ENCODE measurements around the gene AIP.
A peak's percentile ranks its signal among the peaks of the same experiment; 100 is the strongest.

The AIP gene

DNA sequence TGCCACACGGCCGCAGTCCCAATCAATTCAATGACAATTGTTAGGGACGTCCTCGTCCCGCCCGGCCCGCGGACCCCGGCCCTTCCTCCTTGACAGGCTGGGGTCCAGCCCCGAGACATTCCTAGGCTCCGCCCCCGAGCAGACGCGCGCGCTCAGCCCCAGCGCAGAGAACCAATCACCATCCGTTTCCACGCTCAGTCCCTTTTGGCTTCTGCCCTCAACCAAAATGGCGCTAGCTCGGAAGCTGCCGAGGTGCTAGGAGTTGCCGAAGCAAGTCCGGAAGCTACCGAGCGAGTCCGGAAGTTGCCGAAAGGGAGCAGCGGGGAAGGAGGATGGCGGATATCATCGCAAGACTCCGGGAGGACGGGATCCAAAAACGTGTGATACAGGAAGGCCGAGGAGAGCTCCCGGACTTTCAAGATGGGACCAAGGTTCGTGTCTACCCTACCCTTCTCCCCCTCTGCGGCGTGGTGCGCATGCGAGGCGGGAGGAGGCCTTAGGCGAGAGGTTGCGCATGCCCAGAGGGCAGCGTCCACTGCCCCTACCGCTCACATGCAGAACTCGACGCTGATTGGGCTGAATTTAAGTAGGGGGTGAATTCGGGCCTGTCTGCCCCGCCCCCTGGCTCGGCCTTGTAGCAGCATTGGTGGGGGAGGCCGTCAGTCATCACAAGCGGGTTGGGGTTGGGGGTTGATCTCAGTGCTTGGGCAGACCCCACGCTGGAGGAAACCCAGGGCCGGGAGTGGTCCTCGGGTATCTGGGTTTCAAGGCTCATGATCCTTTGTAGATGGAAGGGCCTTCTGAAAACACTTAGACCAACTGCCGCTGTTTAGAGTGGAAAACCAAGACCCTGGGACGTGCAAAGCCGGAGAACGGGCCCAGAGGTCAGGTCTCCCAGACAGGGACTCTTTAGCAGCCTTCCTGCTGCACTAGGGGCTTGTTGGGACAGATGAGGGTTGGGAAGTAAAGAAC lies at the start of gene AIP:
AIP (plus strand) TSS at position 200 of the 972 bp plus-strand sequence; CDS start at position 333, 133 bp downstream.
- peak; percentile 97 for DNase-seq (ENCODE audit: low read depth)

DNA sequence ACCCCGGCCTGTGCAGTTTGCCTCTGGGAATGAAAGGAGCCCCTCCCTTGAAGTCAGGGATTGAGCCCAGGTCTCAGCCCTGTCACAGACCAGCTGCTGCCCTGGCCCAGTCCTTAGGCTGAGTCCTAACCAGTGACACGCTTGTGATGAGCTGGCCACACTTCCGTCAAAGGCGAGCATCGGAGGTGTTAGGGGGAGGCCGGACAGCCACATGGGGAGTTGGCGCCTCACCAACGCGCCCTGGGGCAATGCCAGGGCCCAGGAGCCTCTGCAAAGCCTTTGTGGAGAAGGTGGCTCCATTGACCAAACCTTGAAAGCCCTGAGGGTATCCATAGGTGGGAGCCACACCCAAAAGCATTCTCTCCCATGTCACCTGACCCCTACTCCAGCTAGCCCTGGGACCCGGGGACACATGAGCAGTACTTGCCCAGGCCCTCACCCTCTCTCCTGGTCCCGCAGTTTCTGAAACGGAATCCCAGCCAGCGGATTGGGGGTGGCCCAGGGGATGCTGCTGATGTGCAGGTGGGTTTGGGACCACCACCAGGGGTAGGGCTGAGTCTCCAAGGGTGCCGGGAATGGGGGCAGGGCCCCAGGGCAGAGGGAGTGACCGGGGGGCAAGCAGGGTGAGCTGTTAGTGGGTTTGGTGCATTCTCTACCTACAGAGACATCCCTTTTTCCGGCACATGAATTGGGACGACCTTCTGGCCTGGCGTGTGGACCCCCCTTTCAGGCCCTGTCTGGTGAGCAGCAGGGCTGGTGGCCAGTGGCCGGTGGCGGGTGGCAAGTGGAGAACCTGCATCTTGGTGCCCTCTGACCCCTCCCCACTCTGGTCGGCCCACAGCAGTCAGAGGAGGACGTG lies 49.1 kb upstream of the AIP start:
- no peak for DNase-seq (ENCODE audit: low read depth)

DNA sequence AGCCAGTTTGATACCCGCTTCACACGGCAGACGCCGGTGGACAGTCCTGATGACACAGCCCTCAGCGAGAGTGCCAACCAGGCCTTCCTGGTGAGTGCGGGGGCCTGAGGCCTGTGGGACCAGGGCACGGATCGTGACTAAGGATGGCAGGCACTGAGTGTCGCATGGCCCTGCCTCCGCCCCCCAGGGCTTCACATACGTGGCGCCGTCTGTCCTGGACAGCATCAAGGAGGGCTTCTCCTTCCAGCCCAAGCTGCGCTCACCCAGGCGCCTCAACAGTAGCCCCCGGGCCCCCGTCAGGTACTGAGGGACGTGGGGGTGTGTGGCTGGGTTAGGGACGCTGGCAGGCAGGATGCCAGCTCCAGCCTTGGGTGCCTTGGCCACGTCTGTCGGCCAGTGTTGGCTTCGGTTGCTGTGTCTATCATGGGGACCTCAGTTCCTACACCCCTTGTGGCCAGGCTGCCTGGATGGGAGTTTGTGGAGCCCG lies 48.4 kb upstream of the AIP start:
- DNase-seq (ENCODE audit: low read depth): no peak

DNA sequence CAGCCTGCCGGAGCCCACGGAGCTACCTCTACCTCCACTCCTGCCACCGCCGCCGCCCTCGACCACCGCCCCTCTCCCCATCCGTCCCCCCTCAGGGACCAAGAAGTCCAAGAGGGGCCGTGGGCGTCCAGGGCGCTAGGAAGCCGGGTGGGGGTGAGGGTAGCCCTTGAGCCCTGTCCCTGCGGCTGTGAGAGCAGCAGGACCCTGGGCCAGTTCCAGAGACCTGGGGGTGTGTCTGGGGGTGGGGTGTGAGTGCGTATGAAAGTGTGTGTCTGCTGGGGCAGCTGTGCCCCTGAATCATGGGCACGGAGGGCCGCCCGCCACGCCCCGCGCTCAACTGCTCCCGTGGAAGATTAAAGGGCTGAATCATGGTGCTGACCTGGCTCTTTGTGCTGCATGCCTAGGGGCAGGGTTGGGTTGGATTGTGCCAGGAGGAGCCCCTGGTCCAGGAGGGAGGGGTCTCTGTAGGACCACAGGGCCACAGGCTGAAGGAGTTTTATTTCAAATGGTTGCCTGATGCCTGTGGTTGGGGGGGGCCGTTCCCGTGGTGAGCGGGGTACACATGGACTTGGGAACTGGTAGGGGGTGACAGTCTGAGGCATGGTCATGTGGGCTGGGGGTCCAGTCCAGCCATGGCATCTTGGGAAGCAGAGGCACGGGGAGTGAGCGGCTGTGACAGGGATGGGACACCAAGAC lies 47.6 kb upstream of the AIP start:
- DNase-seq (ENCODE audit: low read depth): no peak

DNA sequence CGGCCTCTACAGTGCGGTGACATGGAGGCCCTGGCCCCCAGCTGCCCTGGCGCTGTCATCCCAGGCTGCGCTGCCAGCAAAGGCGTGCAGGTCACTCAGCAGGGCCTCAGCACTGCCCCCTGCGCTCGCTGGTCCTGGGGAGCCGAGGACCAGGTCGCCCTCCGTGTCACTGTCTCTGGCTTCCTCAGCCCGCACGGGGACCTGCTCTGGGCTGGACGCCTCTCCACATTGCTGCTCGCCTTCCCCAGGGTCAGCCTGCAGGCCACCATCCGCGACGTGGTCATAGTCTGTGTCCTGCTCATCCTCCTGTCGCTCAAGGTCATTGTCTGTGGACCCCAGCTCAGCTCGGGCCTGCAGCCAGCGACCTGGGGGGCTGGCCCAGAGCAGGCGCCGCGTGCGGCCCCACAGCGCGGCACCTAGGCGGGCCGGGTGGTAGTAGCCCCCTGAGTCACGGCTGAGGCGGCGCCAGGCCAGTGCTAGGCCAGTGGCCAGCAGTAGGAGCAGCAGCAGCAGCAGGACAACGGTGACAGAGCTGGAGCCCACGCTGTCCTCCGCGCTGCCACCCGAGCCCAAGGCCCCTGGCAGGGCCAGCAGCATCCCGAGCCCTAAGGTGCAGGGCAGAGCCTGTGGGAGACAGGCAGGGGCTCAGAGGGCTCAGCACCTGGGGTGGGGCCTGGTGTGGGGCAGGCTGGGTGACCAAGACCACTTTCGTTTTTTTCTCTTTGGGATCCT lies 46.9 kb upstream of the AIP start:
- no peak for DNase-seq (ENCODE audit: low read depth)

DNA sequence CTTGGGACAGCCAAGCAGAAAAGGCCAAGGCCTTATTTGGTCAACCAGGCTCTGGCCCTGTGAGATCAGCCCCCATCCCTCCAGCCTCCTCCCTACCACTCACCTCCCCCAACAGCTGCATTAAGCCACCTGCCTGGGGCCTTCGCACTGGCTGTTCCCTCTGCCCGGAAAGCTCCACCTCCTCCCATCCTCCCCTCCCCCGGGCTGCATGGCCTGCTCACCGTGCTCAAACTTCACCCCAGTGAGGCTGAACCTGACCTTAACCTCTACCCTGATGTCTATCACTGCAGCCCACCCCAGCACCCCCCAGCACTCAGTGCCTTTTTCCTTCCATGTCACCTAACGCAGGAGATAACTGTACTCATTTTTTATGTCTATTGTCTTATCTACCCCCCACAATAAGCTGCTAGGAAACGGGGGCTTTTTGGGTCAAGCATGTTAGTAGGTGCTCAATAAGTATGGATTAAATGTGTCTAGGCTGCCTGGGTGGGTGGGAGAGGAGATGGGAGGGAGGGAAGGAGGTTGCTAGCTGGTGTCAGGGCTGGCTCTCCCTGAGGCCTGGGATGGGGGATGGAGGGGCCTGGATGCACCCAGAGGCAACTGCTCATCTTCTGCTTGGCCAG lies 46.3 kb upstream of the AIP start:
- DNase-seq (ENCODE audit: low read depth): no peak

DNA sequence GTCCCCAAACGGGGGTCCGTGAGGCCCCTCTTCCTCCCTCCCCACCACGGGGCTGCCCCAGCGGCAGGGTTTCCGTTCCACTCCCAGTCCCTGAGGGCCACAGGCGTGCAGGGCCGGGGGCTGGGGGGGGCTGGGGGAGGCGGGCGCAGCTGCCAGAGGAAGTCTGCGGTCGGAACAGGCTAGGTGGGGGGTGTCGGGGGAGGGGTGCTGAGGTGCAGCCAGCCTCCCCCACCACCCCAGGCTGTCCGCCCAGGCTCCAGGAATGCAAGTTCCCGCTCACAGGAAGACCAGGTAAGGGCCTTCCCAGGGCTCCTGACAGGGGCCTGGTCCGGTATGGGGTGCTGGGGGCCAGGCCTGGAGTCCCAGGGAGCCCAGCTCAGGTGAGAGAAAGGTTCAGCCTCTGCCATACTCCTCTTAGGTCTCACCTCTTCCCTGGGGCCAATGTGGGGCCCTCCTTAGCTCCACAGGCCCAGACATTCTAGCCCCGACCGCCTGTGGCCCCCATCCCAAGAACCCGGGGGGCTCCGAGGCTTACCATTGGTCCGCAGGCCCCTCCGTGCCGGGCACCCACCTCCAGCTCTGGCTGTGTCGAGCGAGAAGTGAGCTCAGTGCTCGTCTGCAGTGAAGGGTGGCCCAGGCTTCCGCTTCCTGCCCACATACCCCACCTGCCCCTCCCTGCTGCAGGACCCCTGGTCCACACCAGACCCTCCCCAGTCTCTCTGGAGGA lies 45.6 kb upstream of the AIP start, which contains the start of gene PTPRCAP:
PTPRCAP (minus strand) TSS at position 601 of the 727 bp plus-strand sequence; CDS start at position 538, 63 bp downstream.
- no peak for DNase-seq (ENCODE audit: low read depth)

DNA sequence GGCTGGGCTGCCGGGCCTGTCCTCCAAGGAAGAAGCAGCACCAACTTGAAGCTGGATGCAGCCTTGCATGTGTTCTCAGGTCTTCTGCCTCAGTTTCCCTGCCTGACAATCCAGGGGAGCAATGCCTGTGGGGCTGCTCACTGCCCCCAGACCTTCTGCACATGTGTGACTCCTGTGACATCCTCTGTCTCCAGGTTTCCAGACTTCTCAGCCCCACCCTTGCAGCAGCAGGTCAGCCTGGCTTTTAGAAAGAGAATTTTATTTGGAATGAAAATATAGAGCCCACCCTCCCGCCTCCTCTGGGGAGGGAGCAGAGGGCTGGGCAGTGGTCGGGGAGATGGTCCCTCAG lies 45.0 kb upstream of the AIP start:
- DNase-seq (ENCODE audit: low read depth): no peak

DNA sequence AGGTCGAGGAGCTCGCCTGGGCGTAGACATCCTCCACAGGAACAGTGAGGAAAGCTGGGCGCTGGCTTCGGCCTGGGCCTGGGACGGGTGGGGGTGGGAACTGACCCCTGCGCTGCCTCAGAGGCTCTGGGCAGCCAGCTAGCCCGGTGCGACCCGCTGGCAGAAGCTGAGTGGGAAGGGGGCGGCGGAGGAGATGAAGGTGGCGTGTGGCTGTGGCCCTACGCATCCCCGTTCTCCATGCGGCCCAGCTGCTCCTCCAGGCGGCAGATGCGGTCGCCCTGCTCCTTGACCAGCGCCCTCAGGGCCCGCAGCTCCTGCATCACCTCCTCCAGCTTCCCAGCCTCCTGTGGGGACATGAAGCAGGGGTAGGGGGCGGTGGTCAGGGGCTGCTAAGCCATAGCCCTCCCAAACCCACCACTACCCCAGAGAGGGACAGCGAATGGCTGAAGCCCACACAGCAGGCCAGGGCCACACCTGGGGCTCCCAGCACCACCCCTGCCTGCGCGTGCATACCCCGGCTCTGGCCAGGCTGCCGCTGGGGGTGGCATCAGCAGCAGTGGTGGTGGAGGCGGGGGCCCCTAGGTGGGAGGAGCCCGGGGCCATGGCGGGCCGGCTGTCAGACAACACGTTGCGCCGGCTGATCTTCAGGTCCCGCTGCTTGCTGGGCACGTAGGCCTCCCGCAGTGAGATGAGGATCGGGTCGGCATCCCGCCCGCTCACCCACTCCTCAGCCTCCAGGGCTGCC lies 44.5 kb upstream of the AIP start:
- no peak for DNase-seq (ENCODE audit: low read depth)

DNA sequence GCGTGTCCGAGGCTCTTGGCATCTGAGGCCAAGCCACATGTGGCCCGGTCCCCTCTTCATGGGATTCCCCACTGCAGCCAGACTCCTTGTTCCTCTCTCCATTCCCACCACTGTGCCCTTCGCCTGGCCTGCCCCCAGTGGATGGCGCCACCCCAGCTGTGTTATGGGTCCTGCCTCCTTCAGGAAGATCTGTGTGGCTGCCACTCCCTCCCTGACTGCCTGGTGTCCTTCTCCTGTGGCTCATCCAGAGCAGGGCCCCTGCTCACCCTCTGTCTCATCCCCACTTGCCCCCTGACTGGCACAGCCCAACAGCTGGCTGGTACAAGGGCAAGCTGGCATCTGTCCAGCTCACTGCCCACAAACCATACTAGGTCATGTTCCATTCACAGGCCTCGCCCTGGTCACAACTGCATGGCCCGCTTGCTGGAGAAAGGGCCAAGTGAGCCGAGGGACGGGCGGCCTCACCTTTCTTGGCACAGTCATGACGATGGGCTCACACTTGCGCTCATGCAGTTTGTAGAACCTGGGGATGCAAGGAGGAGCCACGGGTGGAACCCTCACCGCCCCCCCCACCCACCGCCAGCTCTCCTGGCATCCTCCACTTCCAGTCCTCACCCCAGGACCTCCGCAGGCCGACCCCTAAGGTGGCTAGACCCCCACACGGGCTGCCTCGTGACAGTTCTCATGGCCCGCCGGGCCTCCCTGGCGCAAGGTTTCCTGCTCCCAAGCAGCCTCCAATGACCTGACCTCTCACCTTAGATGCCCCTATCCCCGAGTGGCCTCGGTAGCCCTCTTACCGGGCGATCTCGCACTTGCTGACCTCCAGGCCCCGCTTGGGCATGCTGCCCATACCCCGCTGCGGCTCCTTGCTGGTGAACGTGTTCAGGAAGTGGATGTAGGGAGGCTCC lies 43.3 kb upstream of the AIP start:
- no peak for DNase-seq (ENCODE audit: low read depth)

DNA sequence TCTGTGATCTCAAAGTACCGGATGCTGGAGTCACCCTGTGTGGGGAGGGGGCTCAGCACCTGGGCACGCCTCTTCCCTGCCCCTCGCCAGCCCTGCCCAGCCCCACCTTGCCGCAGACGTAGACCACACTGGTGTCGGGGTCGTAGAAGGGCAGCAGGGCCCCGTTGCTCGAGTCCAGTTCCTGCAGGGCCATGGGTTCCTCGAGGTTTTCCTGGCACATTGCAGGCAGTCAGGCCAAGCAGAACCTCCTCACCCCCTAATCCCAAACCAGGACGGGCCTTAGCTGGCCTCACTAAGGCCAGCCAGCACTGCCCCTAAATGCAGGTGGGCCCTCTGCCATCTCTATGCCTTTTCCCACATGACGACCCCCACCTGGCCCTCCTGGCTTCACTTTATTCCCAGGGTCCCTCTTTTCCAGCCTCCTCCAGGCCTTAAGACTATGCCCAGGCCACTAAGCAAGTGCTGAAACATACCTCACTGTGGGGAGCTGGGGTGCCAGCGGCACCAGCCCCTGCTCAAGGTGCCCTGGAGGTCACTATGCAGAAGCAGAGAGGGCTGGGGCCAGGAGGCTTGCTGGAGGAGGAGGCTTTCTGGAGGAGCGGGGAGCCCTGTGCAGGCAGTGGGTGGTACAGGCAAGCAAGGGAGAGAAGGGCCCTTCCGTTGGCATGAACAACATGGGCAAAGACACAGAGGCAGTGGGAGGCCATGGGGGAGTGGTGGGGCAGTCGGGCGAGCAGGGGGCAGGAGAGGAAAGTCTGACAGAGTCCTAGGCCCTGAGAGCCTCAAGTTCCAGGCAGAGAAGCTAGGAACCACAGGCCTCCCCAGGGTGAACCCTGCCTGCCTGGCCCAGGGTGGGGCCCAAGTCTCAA lies 42.4 kb upstream of the AIP start:
- DNase-seq (ENCODE audit: low read depth): no peak

DNA sequence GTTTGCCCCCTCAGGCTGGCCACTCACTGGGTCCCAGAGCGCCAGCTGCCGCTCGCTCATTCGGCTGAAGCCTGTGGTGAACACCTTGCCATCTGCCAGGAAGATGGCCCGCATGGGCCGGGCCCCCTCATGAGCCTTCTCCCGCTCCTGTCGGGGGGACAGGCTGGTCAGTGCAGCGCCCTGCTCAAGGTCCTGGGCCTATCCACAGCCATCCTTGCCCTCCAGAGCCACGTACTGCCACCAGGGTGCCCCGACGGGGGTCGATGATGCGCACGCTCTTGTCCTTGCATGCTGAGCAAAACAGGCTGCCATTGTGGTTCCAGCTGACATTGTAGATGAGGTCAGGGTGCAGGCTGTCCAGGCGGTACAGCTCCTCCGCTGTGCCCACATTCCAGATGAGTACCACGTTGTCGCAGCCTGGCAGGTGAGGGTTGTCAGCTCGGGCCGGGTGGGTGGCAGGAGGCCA lies 41.7 kb upstream of the AIP start:
- DNase-seq (ENCODE audit: low read depth): no peak

DNA sequence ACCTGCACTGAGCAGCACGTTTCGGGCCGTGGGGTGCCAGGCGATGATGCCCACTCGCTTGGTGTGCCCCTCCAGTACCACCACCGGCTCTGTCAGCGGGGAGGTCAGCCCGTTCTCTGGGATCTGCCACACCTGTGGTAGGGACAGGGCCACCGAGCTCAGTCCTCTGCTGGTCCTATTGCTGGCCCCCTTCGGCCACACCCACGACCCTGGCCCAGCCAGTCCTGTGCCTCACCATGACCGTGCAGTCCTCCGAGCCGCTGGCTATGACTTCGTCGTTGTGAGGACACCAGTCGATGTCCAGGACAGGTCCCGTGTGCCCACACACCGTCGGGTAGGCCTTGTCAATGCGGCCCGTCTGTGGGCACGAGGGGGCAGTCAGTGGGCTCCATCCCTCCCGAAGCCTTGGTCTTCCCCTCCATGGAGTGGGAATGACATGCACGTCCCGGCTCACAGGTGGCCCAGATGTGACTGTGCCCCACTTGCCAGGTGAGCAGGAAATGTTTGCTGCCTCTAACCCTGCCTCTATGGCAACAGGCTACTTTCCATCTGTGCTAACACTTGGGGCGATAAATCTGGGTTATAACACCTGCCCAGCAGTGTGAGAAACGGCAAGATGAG lies 41.0 kb upstream of the AIP start:
- no peak for DNase-seq (ENCODE audit: low read depth)

DNA sequence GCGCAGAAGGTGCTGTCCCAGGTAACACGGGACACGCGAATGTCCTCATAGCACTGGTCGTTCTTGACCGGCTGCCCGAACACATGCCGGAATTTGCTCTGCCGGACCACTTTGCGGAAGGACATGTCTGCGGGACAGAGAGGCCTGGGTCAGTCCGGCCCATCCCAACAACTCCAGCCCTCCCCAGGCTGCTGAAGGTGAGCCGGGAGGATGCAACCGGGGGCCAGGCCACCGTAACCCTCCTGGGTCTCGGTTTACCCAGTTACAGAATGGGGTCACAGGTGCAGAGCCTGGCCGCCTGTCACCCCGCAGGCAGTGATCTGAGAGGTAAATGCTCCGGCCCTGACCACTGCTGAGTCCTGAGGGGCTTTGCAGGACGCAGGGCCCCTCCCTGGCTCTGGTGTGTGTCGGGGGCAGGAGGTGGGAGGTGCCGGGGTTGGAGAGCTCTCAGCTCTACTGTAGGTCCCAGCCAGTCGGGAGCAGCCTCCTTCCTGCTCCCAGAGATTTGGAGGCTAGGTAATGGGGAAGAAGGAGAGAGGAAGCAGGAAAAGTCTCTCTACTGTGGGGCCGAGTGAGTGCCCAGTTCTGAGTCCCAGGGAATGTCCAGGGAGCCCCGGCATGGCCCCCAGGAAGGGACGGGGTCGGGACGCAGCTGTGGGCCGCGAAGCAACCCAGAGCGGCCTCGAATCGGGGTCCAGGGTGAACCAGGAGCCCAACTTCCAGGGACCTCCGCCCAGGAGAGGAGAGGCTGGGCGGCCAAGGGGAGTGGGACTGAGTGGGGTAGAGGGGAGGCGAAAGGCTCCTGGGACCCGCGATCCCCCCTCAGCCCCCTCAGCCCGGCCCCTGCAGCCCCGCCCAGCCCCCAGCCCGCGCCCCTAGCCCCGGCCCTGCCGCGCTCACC lies 40.1 kb upstream of the AIP start:
- DNase-seq (ENCODE audit: low read depth): no peak

DNA sequence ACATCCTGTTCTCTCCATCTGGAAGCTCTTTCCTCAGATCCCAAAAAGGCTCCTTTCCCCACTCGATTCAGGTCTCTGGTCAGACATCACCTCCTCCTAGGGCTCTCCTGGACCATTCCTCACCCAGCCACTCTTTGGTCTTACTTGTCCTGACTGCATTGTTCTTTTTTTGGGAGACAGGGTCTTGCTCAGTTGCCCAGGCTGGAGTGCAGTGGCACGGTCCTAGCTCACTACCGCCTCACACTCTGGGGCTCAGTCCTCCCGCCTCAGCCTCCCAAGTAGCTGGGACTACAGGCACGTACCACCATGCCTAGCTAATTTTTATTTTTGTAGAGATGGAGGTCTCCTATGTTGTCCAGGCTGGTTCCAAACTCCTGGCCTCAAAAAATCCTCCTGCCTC lies 37.3 kb upstream of the AIP start:
- no peak for DNase-seq (ENCODE audit: low read depth)

DNA sequence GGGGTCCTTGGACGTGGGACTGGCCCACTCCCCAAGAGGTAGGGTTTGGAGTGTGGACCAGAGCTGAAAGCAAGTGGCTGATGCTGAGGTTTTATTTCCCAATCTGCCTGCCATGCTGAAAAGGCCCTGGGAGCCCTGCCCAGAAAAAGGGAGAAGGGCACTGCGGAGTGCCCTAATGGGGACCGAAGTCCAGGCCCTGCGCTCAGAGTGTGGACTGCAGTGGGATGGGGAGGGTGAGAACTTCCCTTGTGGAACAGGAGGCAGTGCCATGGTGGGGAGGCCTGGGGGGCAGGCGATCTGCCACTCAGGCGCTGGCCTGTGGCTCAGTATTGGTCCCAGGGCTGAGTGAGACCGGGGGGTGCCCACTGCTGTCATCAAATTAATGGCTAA lies 34.6 kb upstream of the AIP start:
- DNase-seq (ENCODE audit: low read depth): no peak
